Tibial nerve (tissue), 4 donors: ENCODE data around the gene HOXD13. TPM values are rescaled to one million over a fixed set of nuclear protein-coding genes. Genes with fewer than 3 reads are reported as not detected.
A peak's percentile ranks its signal among the peaks of the same experiment; 100 is the strongest.

ENCODE experiments used
- DNase-seq, 2 donors: peaks; one replicate each; pipeline ENCODE4 v3.0.0-alpha.2; 2019; ENCODE audit warnings: low spot score in 2 of 2
- H3K27ac ChIP-seq, 4 donors: fragments of 200-600 bp; sonication (generic) in 3 of 4; one replicate each; pipeline ENCODE4 v1.5.1; 2017 to 2019; ENCODE audit warnings: mild to moderate bottlenecking in 1 of 4
- H3K27me3 ChIP-seq, 2 donors: fragments of 200-600 bp; sonication (generic) in 1 of 2; one replicate each; pipeline versions ENCODE4 v1.5.1 to v1.6.0; 2017 to 2019
- H3K36me3 ChIP-seq, 3 donors: fragments of 200-600 bp; sonication (generic); one replicate each; pipeline ENCODE4 v1.5.1; 2018 to 2019
- H3K4me1 ChIP-seq, 4 donors: fragments of 200-600 bp; sonication (generic) in 3 of 4; one replicate each; pipeline ENCODE4 v1.5.1; 2017 to 2019
- H3K4me3 ChIP-seq, 4 donors: fragments of 200-600 bp; sonication (generic) in 3 of 4; one replicate each; pipeline ENCODE4 v1.5.1; 2017 to 2019; ENCODE audit warnings: mild to moderate bottlenecking in 1 of 4, moderate library complexity in 1 of 4
- H3K9me3 ChIP-seq, 4 donors: fragments of 200-600 bp; sonication (generic) in 3 of 4; one replicate each; pipeline ENCODE4 v1.5.1; 2017 to 2019
- EP300 ChIP-seq, 2 donors: sonication (generic); formaldehyde crosslinking; IDR thresholded peaks; one replicate each; pipeline ENCODE4 v1.6.1; 2017; ENCODE audit warnings: antibody characterized with exemption in 2 of 2, mild to moderate bottlenecking in 1 of 2
- POLR2A ChIP-seq, 2 donors: fragments of 450-650 bp; IDR thresholded peaks; one replicate each; pipeline ENCODE4 v1.6.1; 2017; ENCODE audit warnings: antibody characterized with exemption in 2 of 2, mild to moderate bottlenecking in 2 of 2, moderate library complexity in 2 of 2
- WGBS, 2 donors: methylation state at CpG; one replicate each; pipeline ENCODE4 v1.1.5; 2018; 5-methylcytosine and 5-hydroxymethylcytosine counted together
- total RNA-seq, 4 donors: library from RNA; depleted of rRNA; stranded (reverse); fragments of >200 nt; gene quantifications; one replicate each; pipeline ENCODE4 v1.1.0, GENCODE V29; 2016
- TF ChIP-seq, protein P1 (sequence below), 5 experiments: fragments of 200-600 bp in 3 of 5; fragments of 450-650 bp in 2 of 5; sonication (generic) in 3 of 5; IDR thresholded peaks; one replicate each; pipeline ENCODE4 v1.5.1; 2016 to 2019; ENCODE audit warnings: antibody characterized with exemption in 5 of 5, mild to moderate bottlenecking in 3 of 5, moderate library complexity in 2 of 5

Gene HOXD13
- total RNA-seq, 4 donors from 2014 or later = 0.21 TPM; not detected in 3

DNA sequence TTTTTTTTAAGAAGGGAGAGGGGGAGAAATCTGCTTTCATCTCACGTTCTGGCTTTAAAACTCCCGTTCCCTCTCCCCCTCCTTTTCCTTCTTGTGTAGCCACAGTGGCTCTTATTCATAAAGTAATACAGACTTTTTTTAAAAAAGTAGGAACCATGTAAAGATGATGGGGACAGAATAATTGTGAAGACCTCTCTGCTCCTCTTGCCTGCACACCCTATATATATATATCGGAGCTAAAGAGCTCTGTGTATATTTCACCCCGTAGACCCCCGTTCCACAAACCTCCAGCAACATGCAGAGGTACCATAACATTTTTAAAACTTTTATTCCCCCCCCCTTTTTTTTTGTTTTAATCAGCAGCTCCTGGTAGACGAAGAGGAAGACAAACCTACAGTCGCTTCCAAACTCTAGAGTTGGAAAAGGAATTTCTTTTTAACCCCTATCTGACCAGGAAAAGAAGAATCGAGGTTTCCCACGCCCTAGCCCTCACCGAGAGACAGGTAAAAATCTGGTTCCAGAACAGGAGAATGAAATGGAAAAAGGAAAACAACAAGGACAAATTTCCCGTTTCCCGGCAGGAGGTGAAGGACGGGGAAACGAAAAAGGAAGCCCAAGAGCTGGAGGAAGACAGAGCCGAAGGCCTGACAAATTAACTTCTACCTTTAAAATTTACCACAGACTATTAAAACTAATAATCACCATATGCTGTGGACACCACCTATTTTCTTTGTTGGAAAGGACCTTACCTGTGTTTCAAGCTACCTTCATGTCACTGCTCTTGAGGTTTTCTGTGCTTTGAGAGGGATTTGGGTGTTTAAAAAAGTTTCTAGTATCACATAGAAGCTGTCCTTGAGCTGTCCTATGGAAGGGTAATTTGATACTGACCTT is 38.7 kb downstream of the HOXD13 start:
- no peak for TF ChIP-seq POLR2A (IDR thresholded peaks at IDR 0.05)
- TF ChIP-seq, protein P1, sequence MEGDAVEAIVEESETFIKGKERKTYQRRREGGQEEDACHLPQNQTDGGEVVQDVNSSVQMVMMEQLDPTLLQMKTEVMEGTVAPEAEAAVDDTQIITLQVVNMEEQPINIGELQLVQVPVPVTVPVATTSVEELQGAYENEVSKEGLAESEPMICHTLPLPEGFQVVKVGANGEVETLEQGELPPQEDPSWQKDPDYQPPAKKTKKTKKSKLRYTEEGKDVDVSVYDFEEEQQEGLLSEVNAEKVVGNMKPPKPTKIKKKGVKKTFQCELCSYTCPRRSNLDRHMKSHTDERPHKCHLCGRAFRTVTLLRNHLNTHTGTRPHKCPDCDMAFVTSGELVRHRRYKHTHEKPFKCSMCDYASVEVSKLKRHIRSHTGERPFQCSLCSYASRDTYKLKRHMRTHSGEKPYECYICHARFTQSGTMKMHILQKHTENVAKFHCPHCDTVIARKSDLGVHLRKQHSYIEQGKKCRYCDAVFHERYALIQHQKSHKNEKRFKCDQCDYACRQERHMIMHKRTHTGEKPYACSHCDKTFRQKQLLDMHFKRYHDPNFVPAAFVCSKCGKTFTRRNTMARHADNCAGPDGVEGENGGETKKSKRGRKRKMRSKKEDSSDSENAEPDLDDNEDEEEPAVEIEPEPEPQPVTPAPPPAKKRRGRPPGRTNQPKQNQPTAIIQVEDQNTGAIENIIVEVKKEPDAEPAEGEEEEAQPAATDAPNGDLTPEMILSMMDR (IDR thresholded peaks at IDR 0.05) = no peak
- TF ChIP-seq EP300 (IDR thresholded peaks at IDR 0.05) = no peak
- Histone ChIP-seq H3K9me3 (no peaks in the 10 kb centered on the region), H3K27ac (peak overlapping the region; percentile 79 to 94 (median 86)), H3K4me3 (peak overlapping the region; percentile 17 to 64 (median 54)), H3K36me3 (no peaks in the 10 kb centered on the region), H3K27me3 (peaks cover 0 to 77% of the 10 kb centered on the region in 2 donors), H3K4me1 (peaks cover 0 to 52% (median 5%) of the 10 kb centered on the region in 4 donors)
- 44 to 52% methylated on average over 15 of the region's 15 CpGs for WGBS, 2 donors
- DNase-seq = no peak

DNA sequence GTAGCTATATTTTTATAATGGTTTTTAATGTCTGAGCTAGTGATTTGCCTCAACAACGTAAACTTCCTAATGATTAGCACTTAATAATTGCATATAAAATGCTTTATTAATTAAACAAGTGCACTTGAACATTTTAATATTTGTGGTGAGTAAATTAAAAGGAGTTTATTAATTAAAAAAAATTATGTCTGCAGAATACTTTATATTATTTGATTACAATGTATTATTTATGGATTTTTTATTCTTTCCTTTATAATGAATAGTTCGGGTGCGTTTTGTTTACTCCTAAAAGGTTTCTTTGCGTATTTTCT is 39.3 kb downstream of the HOXD13 start:
- peak overlapping the region in 2 of 4 donors; percentile 10 to 94 for H3K27ac ChIP-seq
- no peak for DNase-seq
- 76 to 78% methylated on average over 4 of the region's 4 CpGs for WGBS, 2 donors
- TF ChIP-seq, protein P1 (IDR thresholded peaks at IDR 0.05) = no peak
- TF ChIP-seq EP300 (IDR thresholded peaks at IDR 0.05) (no peak), POLR2A (IDR thresholded peaks at IDR 0.05) (no peak)
- no peaks in the 10 kb centered on the region for H3K9me3 ChIP-seq
- H3K36me3 ChIP-seq = no peaks in the 10 kb centered on the region
- peak overlapping the region in 1 of 4 donors; percentile 64 for H3K4me3 ChIP-seq
- peaks cover 0 to 57% (median 5%) of the 10 kb centered on the region in 4 donors for H3K4me1 ChIP-seq
- H3K27me3 ChIP-seq = peaks cover 0 to 76% of the 10 kb centered on the region in 2 donors

DNA sequence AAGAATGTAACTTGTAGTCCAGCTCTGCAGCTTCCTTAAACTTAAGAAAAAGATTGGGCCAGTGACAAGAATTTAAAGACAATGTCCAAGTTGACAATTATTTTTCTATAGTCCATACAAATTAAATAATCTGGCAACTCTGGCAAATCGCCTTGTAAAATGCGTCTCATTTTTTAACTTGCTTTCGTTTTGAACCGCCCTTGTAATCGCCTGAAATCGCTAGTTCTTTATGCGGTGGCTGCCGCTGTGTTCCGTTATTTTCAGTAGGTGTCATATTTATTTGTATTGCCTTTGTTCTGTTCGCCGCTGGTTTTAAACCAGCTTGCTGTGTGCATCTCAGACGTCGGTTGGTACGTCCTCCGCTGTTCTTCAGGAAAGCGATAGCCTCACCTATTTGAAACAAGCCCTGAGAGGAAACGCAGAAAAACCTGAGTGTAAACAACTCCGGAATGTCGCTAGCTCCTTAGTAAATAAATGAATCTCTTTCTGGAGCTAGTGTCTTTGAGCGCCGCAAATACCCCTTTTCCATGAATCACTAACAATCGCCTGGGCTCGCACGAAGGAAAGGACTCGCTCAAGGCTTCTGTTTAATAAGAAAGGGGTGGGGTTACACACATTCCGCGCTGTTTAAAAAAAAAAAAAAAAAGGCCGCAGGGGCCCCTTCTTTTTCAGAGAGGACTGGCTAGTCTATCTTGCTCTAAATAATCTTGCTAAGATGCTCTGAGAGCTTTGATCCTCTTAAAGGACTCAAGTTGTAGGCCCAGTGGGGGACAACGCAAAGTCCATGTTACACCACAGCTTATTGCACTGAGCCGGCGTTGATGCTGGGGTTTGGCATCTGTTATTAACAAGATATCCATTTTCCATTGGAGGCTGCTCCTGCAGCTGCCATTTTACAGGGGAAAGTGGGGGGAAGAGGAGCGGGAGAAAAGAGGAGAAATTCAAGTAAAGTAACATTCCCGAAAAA is 40.0 kb downstream of the HOXD13 start:
- TF ChIP-seq POLR2A (IDR thresholded peaks at IDR 0.05) (no peak), EP300 (IDR thresholded peaks at IDR 0.05) (no peak)
- TF ChIP-seq, protein P1 (IDR thresholded peaks at IDR 0.05) = no peak
- Histone ChIP-seq H3K36me3 (no peaks in the 10 kb centered on the region), H3K4me1 (peaks cover 0 to 58% (median 3%) of the 10 kb centered on the region in 4 donors), H3K27me3 (peaks cover 0 to 77% of the 10 kb centered on the region in 2 donors), H3K27ac (peak overlapping the region in 2 of 4 donors; percentile 10 to 94), H3K9me3 (no peaks in the 10 kb centered on the region), H3K4me3 (peak overlapping the region in 2 of 4 donors; percentile 20 to 64)
- no peak for DNase-seq
- 70 to 75% methylated on average over 33 of the region's 33 CpGs for WGBS, 2 donors

DNA sequence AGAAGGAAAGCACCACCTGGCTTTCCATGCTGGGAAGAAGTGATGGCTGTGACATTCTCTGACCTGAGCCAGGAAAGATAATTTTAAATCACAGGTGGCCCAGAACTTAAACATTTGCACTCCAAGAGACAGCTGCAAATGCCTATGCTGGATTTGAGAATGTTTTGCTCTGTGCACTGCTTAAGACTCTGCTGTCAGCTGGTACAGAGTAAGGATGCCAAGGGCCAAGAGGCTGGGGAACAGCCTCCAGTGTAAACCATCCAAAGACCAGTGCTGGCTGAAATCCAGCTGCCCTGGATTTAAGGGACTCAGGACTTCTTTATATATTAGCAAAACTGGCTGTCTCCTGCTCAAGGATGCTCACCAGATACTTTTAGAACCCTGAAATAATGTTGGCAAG is 40.9 kb downstream of the HOXD13 start:
- DNase-seq = no peak
- no peak overlapping the region for H3K4me3 ChIP-seq
- no peaks in the 10 kb centered on the region for H3K36me3 ChIP-seq
- H3K9me3 ChIP-seq = no peaks in the 10 kb centered on the region
- H3K27me3 ChIP-seq = peaks cover 0 to 77% of the 10 kb centered on the region in 2 donors
- TF ChIP-seq, protein P1 (IDR thresholded peaks at IDR 0.05) = no peak
- no peak for TF ChIP-seq POLR2A (IDR thresholded peaks at IDR 0.05)
- TF ChIP-seq EP300 (IDR thresholded peaks at IDR 0.05) = no peak
- H3K27ac ChIP-seq = no peak overlapping the region
- peaks cover 0 to 54% (median 2%) of the 10 kb centered on the region in 4 donors for H3K4me1 ChIP-seq
